Measurements from ENCODE around the gene GMDS.

The GMDS gene

GRCh38 chr6:2165286-2165685 lies 80.1 kb downstream of the GMDS start:
- no peak for TF ChIP-seq CTCF (IDR thresholded peaks at IDR 0.05; ENCODE audit: extremely low read depth, missing control alignments)

GRCh38 chr6:2164481-2164880 lies 80.9 kb downstream of the GMDS start:
- DNase-seq (ENCODE audit: low spot score) = no peak

More at GRCh38 chr6:2165286-2165685, 80.1 kb downstream of the GMDS start:
- DNase-seq (ENCODE audit: low spot score) = no peak

GRCh38 chr6:2162079-2162445 lies 83.3 kb downstream of the GMDS start:
- TF ChIP-seq CTCF (IDR thresholded peaks at IDR 0.05; ENCODE audit: extremely low read depth, missing control alignments) = no peak
- DNase-seq (ENCODE audit: low spot score) = no peak

More at GRCh38 chr6:2164481-2164880, 80.9 kb downstream of the GMDS start:
- TF ChIP-seq CTCF (IDR thresholded peaks at IDR 0.05; ENCODE audit: extremely low read depth, missing control alignments) = no peak

GRCh38 chr6:2158596-2159271 lies 86.7 kb downstream of the GMDS start:
- DNase-seq (ENCODE audit: low spot score) = no peak
- no peak for TF ChIP-seq CTCF (IDR thresholded peaks at IDR 0.05; ENCODE audit: extremely low read depth, missing control alignments)

- no peak for TF ChIP-seq CTCF (IDR thresholded peaks at IDR 0.05; ENCODE audit: extremely low read depth, missing control alignments)
- peak; percentile 34 for DNase-seq (ENCODE audit: low spot score)
These were observed 87.8 kb downstream of the GMDS start for GRCh38 chr6:2157441-2158127.

- no peak for TF ChIP-seq CTCF (IDR thresholded peaks at IDR 0.05; ENCODE audit: extremely low read depth, missing control alignments)
- no peak for DNase-seq (ENCODE audit: low spot score)
These were observed 90.2 kb downstream of the GMDS start for GRCh38 chr6:2155206-2155605.

GRCh38 chr6:2149361-2150006 lies 95.9 kb downstream of the GMDS start:
- no peak for DNase-seq (ENCODE audit: low spot score)
- TF ChIP-seq CTCF (IDR thresholded peaks at IDR 0.05; ENCODE audit: extremely low read depth, missing control alignments) = no peak

Data from GM20000 (cell line).